Adrenal gland (tissue), 5 donors: Measurements from ENCODE around the gene FSTL1.

ENCODE experiments used
- CTCF ChIP-seq, 6 experiments: fragments of 450-650 bp in 4 of 6; fragments of 200-600 bp in 2 of 6; sonication (generic) in 1 of 6; IDR thresholded peaks; 1 replicate in 5 of 6; 2 replicates in 1 of 6; pipeline versions ENCODE4 v1.5.1 to v1.8.0; 2016 to 2021; ENCODE audit warnings: antibody characterized with exemption in 6 of 6, mild to moderate bottlenecking in 2 of 6, moderate library complexity in 1 of 6
- POLR2A ChIP-seq, 2 donors: fragments of 450-650 bp; IDR thresholded peaks; one replicate each; pipeline ENCODE4 v1.6.1; 2017; ENCODE audit warnings: antibody characterized with exemption in 2 of 2, mild to moderate bottlenecking in 2 of 2, moderate library complexity in 1 of 2
- donor health status: DM: no; HTN: no; CAD: no.

- TF ChIP-seq POLR2A (IDR thresholded peaks at IDR 0.05): no peak
- no peak for TF ChIP-seq CTCF (IDR thresholded peaks at IDR 0.05)
These were observed 48.0 kb upstream of the FSTL1 start for GRCh38 chr3:120498556-120499346.
